ENCODE measurements around the gene TST. TPM values are rescaled to one million over a fixed set of nuclear protein-coding genes. Genes with fewer than 3 reads are reported as not detected.

TST gene
- total RNA-seq, 2 donors from 2014 or later, result 38.1 to 58.1 TPM

DNA sequence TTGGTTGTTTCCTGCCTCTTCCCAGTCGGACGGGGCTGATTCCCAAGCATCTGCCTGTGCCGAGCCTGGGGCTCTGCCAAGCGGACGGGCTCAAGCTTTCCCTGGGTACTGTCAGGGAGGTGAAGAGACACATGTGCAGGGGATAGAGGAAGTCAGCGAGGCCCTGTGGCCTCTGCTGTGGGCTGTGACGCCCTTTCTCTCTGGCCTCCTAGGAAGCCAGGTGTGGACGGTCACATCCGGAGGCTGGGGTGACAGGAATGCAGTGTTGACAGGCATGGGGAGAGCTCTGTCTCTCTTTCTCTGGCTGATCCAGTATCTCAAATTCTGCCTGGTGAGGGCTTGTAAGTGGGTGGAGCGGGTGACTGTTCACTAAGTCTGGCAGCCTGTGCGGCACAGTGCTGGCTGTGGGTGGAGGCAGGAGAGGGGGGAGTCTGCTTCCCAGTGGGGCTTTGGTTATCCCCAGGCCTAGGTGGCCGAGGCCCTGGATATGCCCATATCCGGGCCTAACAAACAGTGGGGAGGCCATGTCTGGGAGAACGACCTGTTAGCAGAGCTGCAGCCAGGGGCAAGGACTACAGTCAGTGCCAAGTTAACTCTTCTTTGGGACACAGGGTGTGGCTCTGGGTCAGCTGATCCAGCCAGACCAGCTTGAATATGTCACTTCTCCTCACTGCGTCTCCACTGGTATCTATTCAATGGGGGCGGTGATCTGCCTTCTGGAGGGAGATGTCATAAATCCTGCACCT lies 34.2 kb upstream of the TST start:
- TF ChIP-seq, protein P1, sequence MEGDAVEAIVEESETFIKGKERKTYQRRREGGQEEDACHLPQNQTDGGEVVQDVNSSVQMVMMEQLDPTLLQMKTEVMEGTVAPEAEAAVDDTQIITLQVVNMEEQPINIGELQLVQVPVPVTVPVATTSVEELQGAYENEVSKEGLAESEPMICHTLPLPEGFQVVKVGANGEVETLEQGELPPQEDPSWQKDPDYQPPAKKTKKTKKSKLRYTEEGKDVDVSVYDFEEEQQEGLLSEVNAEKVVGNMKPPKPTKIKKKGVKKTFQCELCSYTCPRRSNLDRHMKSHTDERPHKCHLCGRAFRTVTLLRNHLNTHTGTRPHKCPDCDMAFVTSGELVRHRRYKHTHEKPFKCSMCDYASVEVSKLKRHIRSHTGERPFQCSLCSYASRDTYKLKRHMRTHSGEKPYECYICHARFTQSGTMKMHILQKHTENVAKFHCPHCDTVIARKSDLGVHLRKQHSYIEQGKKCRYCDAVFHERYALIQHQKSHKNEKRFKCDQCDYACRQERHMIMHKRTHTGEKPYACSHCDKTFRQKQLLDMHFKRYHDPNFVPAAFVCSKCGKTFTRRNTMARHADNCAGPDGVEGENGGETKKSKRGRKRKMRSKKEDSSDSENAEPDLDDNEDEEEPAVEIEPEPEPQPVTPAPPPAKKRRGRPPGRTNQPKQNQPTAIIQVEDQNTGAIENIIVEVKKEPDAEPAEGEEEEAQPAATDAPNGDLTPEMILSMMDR (IDR thresholded peaks at IDR 0.05), result no peak
- no peak for TF ChIP-seq POLR2AphosphoS5 (IDR thresholded peaks at IDR 0.05)
- no peak for TF ChIP-seq POLR2A (IDR thresholded peaks at IDR 0.05)
- Histone ChIP-seq H3K27me3 (replicated peaks; ENCODE audit: insufficient read depth) (no peaks in the 10 kb centered on the region), H3K4me3 (no peak overlapping the region), H3K27ac (no peak overlapping the region), H3K9me3 (no peaks in the 10 kb centered on the region), H3K4me1 (replicated peaks) (peaks cover 3% of the 10 kb centered on the region), H3K36me3 (no peaks in the 10 kb centered on the region)
- 77% methylated on average over 16 of the region's 16 CpGs for WGBS
- intact Hi-C loops (cut with DNase I), result no loop called here
- no peak for DNase-seq (ENCODE audit: low spot score)

DNA sequence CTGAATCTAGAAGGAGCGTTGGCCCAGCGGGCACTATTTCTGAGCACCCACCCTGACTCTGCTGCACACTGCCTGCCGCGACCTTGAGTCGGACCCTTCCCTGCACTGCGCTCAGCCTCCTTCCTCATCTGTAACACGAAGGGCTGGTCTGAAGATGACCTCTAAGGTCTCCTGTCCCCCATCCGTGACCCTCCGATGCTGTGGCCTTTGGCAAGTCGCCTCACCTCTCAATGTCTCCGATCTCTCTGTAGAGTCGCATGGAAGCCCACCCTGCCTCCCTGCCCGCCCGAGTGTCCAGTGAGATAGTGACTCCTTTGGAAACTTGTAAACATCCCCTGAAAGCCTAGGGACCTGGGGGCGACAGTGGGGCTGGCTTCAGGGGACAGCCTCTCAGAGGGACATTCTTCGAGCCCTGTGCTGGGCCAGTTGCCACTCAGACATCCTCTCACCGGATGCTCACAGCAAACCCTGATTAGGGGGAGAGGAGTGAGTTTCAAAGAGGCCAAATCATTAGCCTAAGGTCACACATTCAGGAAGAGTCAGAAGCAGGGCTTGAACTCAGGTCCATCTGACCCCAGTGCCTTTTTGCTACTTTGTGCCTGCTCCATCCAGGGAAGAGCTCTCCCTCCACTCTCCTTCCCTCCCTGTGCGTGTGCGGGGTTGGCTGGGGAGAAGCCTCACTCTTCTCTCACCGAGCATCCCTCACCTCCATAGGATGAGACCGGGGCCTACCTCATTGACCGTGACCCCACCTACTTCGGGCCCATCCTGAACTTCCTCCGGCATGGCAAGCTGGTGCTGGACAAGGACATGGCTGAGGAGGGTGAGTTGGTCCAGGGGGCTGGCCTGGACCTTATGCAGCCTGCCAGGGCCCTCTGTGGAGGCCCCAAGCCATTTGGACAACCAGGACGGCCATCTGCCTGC lies 33.4 kb upstream of the TST start:
- Histone ChIP-seq H3K27ac (no peak overlapping the region), H3K4me1 (replicated peaks) (peaks cover 3% of the 10 kb centered on the region), H3K9me3 (no peaks in the 10 kb centered on the region), H3K4me3 (peak overlapping the region; percentile 44 to 52), H3K27me3 (replicated peaks; ENCODE audit: insufficient read depth) (no peaks in the 10 kb centered on the region), H3K36me3 (no peaks in the 10 kb centered on the region)
- DNase-seq (ENCODE audit: low spot score), result no peak
- 79% methylated on average over 21 of the region's 25 CpGs for WGBS
- TF ChIP-seq, protein P1 (IDR thresholded peaks at IDR 0.05), result no peak
- TF ChIP-seq POLR2A (IDR thresholded peaks at IDR 0.05) (no peak), POLR2AphosphoS5 (IDR thresholded peaks at IDR 0.05) (no peak)
- intact Hi-C loops (cut with DNase I), result no loop called here

DNA sequence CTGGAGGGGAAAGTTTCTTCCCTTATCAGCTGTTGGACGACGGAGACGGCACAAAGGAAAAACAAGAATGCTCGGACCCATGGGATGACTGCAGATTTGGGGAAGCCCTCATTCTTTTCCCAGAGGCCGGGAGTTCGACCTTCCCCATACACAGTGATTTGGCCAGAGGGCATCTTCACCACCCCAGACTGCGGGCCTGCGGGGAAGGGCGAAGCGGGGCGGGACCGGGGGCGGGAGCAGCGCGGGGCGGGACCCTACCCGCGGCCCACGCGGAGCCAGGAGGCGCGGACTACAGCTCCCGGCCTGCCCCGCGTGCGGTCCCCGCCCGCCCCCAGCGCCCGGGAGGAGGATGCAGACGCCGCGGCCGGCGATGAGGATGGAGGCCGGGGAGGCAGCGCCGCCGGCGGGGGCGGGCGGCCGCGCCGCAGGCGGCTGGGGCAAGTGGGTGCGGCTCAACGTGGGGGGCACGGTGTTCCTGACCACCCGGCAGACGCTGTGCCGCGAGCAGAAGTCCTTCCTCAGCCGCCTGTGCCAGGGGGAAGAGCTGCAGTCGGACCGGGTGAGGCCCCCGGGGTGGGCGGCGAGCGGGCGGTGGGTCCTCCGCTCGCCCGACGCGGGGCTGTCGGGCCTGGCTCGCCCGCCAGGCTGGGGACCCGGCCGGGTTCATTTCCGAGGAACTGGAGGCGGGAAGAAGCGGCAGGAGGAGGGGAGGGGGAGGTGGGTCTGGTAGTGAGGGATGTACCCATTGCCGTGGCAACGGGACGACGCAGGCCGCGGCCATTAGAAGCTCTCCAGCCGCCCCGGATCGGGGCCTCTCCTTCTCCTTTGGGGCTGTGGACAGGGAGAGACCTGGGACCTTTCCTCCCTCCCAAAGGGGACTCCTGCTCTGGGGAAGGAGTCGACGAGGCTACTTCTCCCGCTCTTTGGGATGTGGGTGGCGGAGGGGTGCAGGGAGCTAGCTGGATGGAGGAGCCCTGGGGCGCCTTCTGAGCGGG lies 32.4 kb upstream of the TST start, which contains the start of gene KCTD17:
TSS of gene KCTD17 (plus strand) at position 352 of the 995 bp plus-strand sequence. CDS start at position 371, 19 bp downstream.
- H3K27ac ChIP-seq, result no peak within 1 kb of the TSS
- 3% methylated on average over 66 of the region's 89 CpGs for WGBS
- intact Hi-C loops (cut with DNase I), result no loop called here

DNA sequence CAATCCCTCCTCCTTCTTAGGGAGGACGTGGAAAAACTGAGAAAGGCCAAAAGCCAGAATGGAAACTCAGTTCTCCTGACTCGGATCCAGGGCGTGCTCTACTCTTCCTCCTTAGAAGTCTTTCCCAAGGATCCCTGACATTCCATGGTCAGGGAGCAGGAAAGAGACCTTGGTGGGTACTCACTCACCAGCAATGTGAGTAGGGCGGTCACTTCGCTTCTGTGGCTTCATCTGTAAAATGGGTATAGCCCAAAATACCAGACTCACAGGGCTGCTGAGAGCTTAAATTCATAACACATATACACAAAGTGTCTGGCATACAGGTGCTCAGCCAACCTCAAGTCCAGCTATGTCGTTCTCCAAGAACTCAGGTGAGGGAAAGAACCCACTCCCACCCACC lies 31.7 kb upstream of the TST start:
- Histone ChIP-seq H3K27ac (no peak overlapping the region), H3K4me1 (replicated peaks) (peaks cover 3% of the 10 kb centered on the region), H3K27me3 (replicated peaks; ENCODE audit: insufficient read depth) (no peaks in the 10 kb centered on the region), H3K9me3 (no peaks in the 10 kb centered on the region), H3K4me3 (no peak overlapping the region), H3K36me3 (no peaks in the 10 kb centered on the region)
- WGBS, result 77% methylated on average over 6 of the region's 6 CpGs
- intact Hi-C loops (cut with DNase I), result no loop called here
- no peak for DNase-seq (ENCODE audit: low spot score)
- TF ChIP-seq, protein P1 (IDR thresholded peaks at IDR 0.05), result no peak
- TF ChIP-seq POLR2AphosphoS5 (IDR thresholded peaks at IDR 0.05), result no peak
- no peak for TF ChIP-seq POLR2A (IDR thresholded peaks at IDR 0.05)

More for the DNA sequence above, 32.4 kb upstream of the TST start, which contains the start of gene KCTD17:
- H3K4me1 ChIP-seq (replicated peaks), result peaks cover 3% of the 10 kb centered on the region
- DNase-seq (ENCODE audit: low spot score), result peak; percentile 32
- no peaks in the 10 kb centered on the region for H3K36me3 ChIP-seq
- TF ChIP-seq, protein P1 (IDR thresholded peaks at IDR 0.05), result peak in 1 of 4 experiments; percentile 12
- TF ChIP-seq POLR2AphosphoS5 (IDR thresholded peaks at IDR 0.05) (no peak), POLR2A (IDR thresholded peaks at IDR 0.05) (no peak)
- peak within 1 kb of the TSS; percentile 44 to 52 for H3K4me3 ChIP-seq
- H3K27me3 ChIP-seq (replicated peaks; ENCODE audit: insufficient read depth), result no peaks in the 10 kb centered on the region
- no peaks in the 10 kb centered on the region for H3K9me3 ChIP-seq

Data from prostate gland (tissue), 2 donors.